Measurements from ENCODE around the gene PA2G4. TPM values are rescaled to one million over a fixed set of nuclear protein-coding genes. Genes with fewer than 3 reads are reported as not detected.
A peak's percentile ranks its signal among the peaks of the same experiment; 100 is the strongest.

PA2G4 gene
- total RNA-seq, 1 experiment from 2014 or later: 205 TPM

GRCh38 chr12:56129206-56129941 is 25.0 kb downstream of the PA2G4 start:
- no peak for TF ChIP-seq CTCF (IDR thresholded peaks at IDR 0.05; ENCODE audit: unreplicated experiment)
- Mint-ChIP-seq H3K27me3 (ENCODE audit: insufficient read depth, unreplicated experiment) (no peaks in the 10 kb centered on the region), H3K36me3 (ENCODE audit: insufficient read depth, unreplicated experiment) (peaks cover 49% of the 10 kb centered on the region)

GRCh38 chr12:56129942-56130495 is 25.7 kb downstream of the PA2G4 start:
- intact Hi-C loops (cut with micrococcal nuclease): loop anchor here (2.0 kb wide), 1 partner anchor 21 kb away; no protein-coding TSS in a partner anchor
- H3K4me3 Mint-ChIP-seq (ENCODE audit: unreplicated experiment): peak overlapping the region; percentile 84
- H3K27me3 Mint-ChIP-seq (ENCODE audit: insufficient read depth, unreplicated experiment): no peaks in the 10 kb centered on the region
- H3K27ac Mint-ChIP-seq (ENCODE audit: low read depth, unreplicated experiment): peak overlapping the region; percentile 84
- no peaks in the 10 kb centered on the region for H3K9me3 Mint-ChIP-seq (ENCODE audit: unreplicated experiment)
- CTCF ChIA-PET: interaction anchor here (0.6 to 2.7 kb wide), 6 partner anchors 10 to 60 kb away, joined by 3 to 11 read pairs (median 5); partner anchors contain the start of genes SMARCC2 and ZC3H10
- no peak for DNase-seq (ENCODE audit: unreplicated experiment)
- H3K4me1 Mint-ChIP-seq (ENCODE audit: insufficient read depth, unreplicated experiment): peaks cover 26% of the 10 kb centered on the region
- TF ChIP-seq CTCF (IDR thresholded peaks at IDR 0.05; ENCODE audit: unreplicated experiment): no peak
- peaks cover 53% of the 10 kb centered on the region for H3K36me3 Mint-ChIP-seq (ENCODE audit: insufficient read depth, unreplicated experiment)
- no TSS peak for BruUV-seq (replicated peaks)
- POLR2A ChIA-PET: interaction anchor here (1.1 to 5.5 kb wide), 6 partner anchors 10 to 59 kb away, joined by 5 to 165 read pairs (median 52); partner anchors contain the start of genes MYL6, MYL6B, RPL41 and SMARCC2

More at GRCh38 chr12:56129206-56129941, 25.0 kb downstream of the PA2G4 start:
- DNase-seq (ENCODE audit: unreplicated experiment): peak; percentile 61
- Mint-ChIP-seq H3K4me1 (ENCODE audit: insufficient read depth, unreplicated experiment) (peaks cover 26% of the 10 kb centered on the region), H3K9me3 (ENCODE audit: unreplicated experiment) (no peaks in the 10 kb centered on the region), H3K27ac (ENCODE audit: low read depth, unreplicated experiment) (peak overlapping the region; percentile 84), H3K4me3 (ENCODE audit: unreplicated experiment) (peak overlapping the region; percentile 84)
- POLR2A ChIA-PET: interaction anchor here (0.9 to 5.5 kb wide), 18 partner anchors 8 to 340 kb away, joined by 3 to 165 read pairs (median 12); partner anchors contain the start of genes ERBB3, MYL6, MYL6B and PA2G4
- CTCF ChIA-PET: interaction anchor here (0.9 to 2.7 kb wide), 6 partner anchors 10 to 129 kb away, joined by 3 to 11 read pairs (median 5); partner anchors contain the start of genes SMARCC2 and ZC3H10
- intact Hi-C loops (cut with micrococcal nuclease): loop anchor here (2.0 kb wide), 1 partner anchor 21 kb away; no protein-coding TSS in a partner anchor
- BruUV-seq (replicated peaks): no TSS peak

GRCh38 chr12:56130876-56131275 is 26.5 kb downstream of the PA2G4 start:
- Mint-ChIP-seq H3K27ac (ENCODE audit: low read depth, unreplicated experiment) (no peak overlapping the region), H3K4me1 (ENCODE audit: insufficient read depth, unreplicated experiment) (peaks cover 25% of the 10 kb centered on the region), H3K4me3 (ENCODE audit: unreplicated experiment) (peak overlapping the region; percentile 84), H3K9me3 (ENCODE audit: unreplicated experiment) (no peaks in the 10 kb centered on the region), H3K36me3 (ENCODE audit: insufficient read depth, unreplicated experiment) (peaks cover 62% of the 10 kb centered on the region), H3K27me3 (ENCODE audit: insufficient read depth, unreplicated experiment) (no peaks in the 10 kb centered on the region)
- CTCF ChIA-PET: interaction anchor here (1.0 to 2.7 kb wide), 3 partner anchors 12 to 57 kb away, joined by 3 to 11 read pairs (median 7); partner anchors contain the start of gene ZC3H10
- no peak for TF ChIP-seq CTCF (IDR thresholded peaks at IDR 0.05; ENCODE audit: unreplicated experiment)
- intact Hi-C loops (cut with micrococcal nuclease): no loop called here
- no TSS peak for BruUV-seq (replicated peaks)
- POLR2A ChIA-PET: interaction anchor here (1.0 to 5.5 kb wide), 5 partner anchors 9 to 59 kb away, joined by 3 to 165 read pairs (median 6); partner anchors contain the start of genes MYL6B, RPL41, SMARCC2 and ZC3H10
- DNase-seq (ENCODE audit: unreplicated experiment): no peak

GRCh38 chr12:56134897-56135296 is 30.5 kb downstream of the PA2G4 start:
- intact Hi-C loops (cut with micrococcal nuclease): no loop called here
- CTCF ChIA-PET: no interaction called here
- Mint-ChIP-seq H3K27ac (ENCODE audit: low read depth, unreplicated experiment) (no peak overlapping the region), H3K9me3 (ENCODE audit: unreplicated experiment) (no peaks in the 10 kb centered on the region), H3K36me3 (ENCODE audit: insufficient read depth, unreplicated experiment) (peaks cover 95% of the 10 kb centered on the region), H3K27me3 (ENCODE audit: insufficient read depth, unreplicated experiment) (no peaks in the 10 kb centered on the region), H3K4me3 (ENCODE audit: unreplicated experiment) (no peak overlapping the region), H3K4me1 (ENCODE audit: insufficient read depth, unreplicated experiment) (peaks cover 6% of the 10 kb centered on the region)
- BruUV-seq (replicated peaks): no TSS peak
- POLR2A ChIA-PET: interaction anchor here (0.8 kb wide), 1 partner anchor 19 kb away, joined by 3 read pairs; no protein-coding TSS in a partner anchor
- no peak for DNase-seq (ENCODE audit: unreplicated experiment)
- no peak for TF ChIP-seq CTCF (IDR thresholded peaks at IDR 0.05; ENCODE audit: unreplicated experiment)

Measured in MCF 10A (cell line).